GM19372 (cell line): Measurements from ENCODE around the gene OPN1LW.
"Not testable (repeated sequence)": the region's sequence is repeated elsewhere in the genome, so short reads cannot be mapped to it uniquely, and the experiment has no call there.

ENCODE experiments used
- ATAC-seq: cut with Tn5 transposase; IDR thresholded peaks from one replicate; pipeline ENCODE4 v1.9.1; 2021; ENCODE audit warnings: mild to moderate bottlenecking, low read depth, moderate library complexity; ENCODE audit not compliant: unreplicated experiment

The OPN1LW gene

GRCh38 chrX:154144010-154144409, at the start of gene OPN1LW:
OPN1LW (plus strand) TSS chrX:154144243; CDS start chrX:154144284, 41 bp downstream.
- ATAC-seq = not testable (repeated sequence)

- ATAC-seq = no peak
Measured at GRCh38 chrX:154094833-154095232, 49.2 kb upstream of the OPN1LW start.

- ATAC-seq = no peak
Measured at GRCh38 chrX:154096140-154097002, 47.7 kb upstream of the OPN1LW start.

- peak; percentile 41 for ATAC-seq
Measured at GRCh38 chrX:154097003-154097588, 46.9 kb upstream of the OPN1LW start.

- peak; percentile 87 for ATAC-seq
Measured at GRCh38 chrX:154097589-154098541, 46.2 kb upstream of the OPN1LW start, which contains the start of gene MECP2. MECP2 (minus strand) TSS chrX:154097717.

- no peak for ATAC-seq
Measured at GRCh38 chrX:154098551-154098950, 45.5 kb upstream of the OPN1LW start.

- ATAC-seq = no peak
Measured at GRCh38 chrX:154113729-154114128, 30.3 kb upstream of the OPN1LW start.

- no peak for ATAC-seq
Measured at GRCh38 chrX:154114652-154115051, 29.4 kb upstream of the OPN1LW start.

- no peak for ATAC-seq
Measured at GRCh38 chrX:154115071-154115470, 29.0 kb upstream of the OPN1LW start.

GRCh38 chrX:154115750-154116149, 28.3 kb upstream of the OPN1LW start:
- ATAC-seq = no peak

GRCh38 chrX:154116426-154117211, 27.4 kb upstream of the OPN1LW start:
- no peak for ATAC-seq

- no peak for ATAC-seq
Measured at GRCh38 chrX:154117566-154117965, 26.5 kb upstream of the OPN1LW start.

- ATAC-seq = no peak
Measured at GRCh38 chrX:154120567-154120966, 23.5 kb upstream of the OPN1LW start.

GRCh38 chrX:154121207-154121606, 22.8 kb upstream of the OPN1LW start:
- ATAC-seq = no peak

- ATAC-seq = no peak
Measured at GRCh38 chrX:154121961-154122360, 22.1 kb upstream of the OPN1LW start.

GRCh38 chrX:154123241-154124219, 20.5 kb upstream of the OPN1LW start:
- ATAC-seq = no peak

- no peak for ATAC-seq
Measured at GRCh38 chrX:154125391-154126040, 18.5 kb upstream of the OPN1LW start.

- no peak for ATAC-seq
Measured at GRCh38 chrX:154126101-154126500, 17.9 kb upstream of the OPN1LW start.
